Stimulated activated CD4-positive, alpha-beta T cell treated with anti-CD3 and anti-CD28 coated beads, Interleukin-4, amount 100 ng/mL, for 1 hour (primary cell): ENCODE measurements around the gene PAAF1.
"Not testable (repeated sequence)": the region's sequence is repeated elsewhere in the genome, so short reads cannot be mapped to it uniquely, and the experiment has no call there.

ENCODE experiments used
- DNase-seq: peaks from one replicate; pipeline ENCODE4 v3.0.0-alpha.2; 2020

Gene PAAF1

GRCh38 chr11:73876424-73877310, at the start of gene PAAF1, which contains the start of gene COA4:
Gene PAAF1, plus strand, starts transcription at chr11:73876999. Its CDS starts 23 bp downstream, at chr11:73877022.
Gene COA4, minus strand, starts transcription at chr11:73876846. Its CDS starts 3,468 bp downstream, at chr11:73873378.
- DNase-seq = peak; percentile 93

GRCh38 chr11:73830261-73830660, 46.5 kb upstream of the PAAF1 start:
- DNase-seq = no peak

GRCh38 chr11:73833067-73833466, 43.7 kb upstream of the PAAF1 start:
- DNase-seq = no peak

- DNase-seq = no peak
These were observed 38.2 kb upstream of the PAAF1 start for GRCh38 chr11:73838443-73839122.

GRCh38 chr11:73839123-73839457, 37.7 kb upstream of the PAAF1 start:
- no peak for DNase-seq

- no peak for DNase-seq
These were observed 25.6 kb upstream of the PAAF1 start for GRCh38 chr11:73851046-73851764.

- DNase-seq = no peak
These were observed 24.8 kb upstream of the PAAF1 start for GRCh38 chr11:73852049-73852448.

- DNase-seq = no peak
These were observed 22.1 kb upstream of the PAAF1 start for GRCh38 chr11:73854680-73855079.

GRCh38 chr11:73856031-73856567, 20.7 kb upstream of the PAAF1 start:
- DNase-seq = no peak

- DNase-seq = no peak
These were observed 17.1 kb upstream of the PAAF1 start for GRCh38 chr11:73859671-73860070.

- no peak for DNase-seq
These were observed 16.6 kb upstream of the PAAF1 start for GRCh38 chr11:73860202-73860601.

- DNase-seq = no peak
These were observed 13.8 kb upstream of the PAAF1 start for GRCh38 chr11:73862986-73863385.

GRCh38 chr11:73866095-73866579, 10.7 kb upstream of the PAAF1 start:
- DNase-seq = no peak

GRCh38 chr11:73866586-73866996, 10.2 kb upstream of the PAAF1 start:
- DNase-seq = no peak

- DNase-seq = no peak
These were observed 7.4 kb upstream of the PAAF1 start for GRCh38 chr11:73869332-73869949.

- DNase-seq = no peak
These were observed 6.5 kb upstream of the PAAF1 start for GRCh38 chr11:73870261-73870660.

- no peak for DNase-seq
These were observed 3.9 kb upstream of the PAAF1 start for GRCh38 chr11:73872749-73873357.

- no peak for DNase-seq
These were observed 1.4 kb upstream of the PAAF1 start for GRCh38 chr11:73875380-73875779.

- DNase-seq = peak; percentile 10
These were observed 959 bp upstream of the PAAF1 start for GRCh38 chr11:73875840-73876239.

GRCh38 chr11:73878771-73879170, 2.0 kb downstream of the PAAF1 start:
- no peak for DNase-seq

GRCh38 chr11:73880449-73880848, 3.6 kb downstream of the PAAF1 start:
- not testable (repeated sequence) for DNase-seq

- DNase-seq = no peak
These were observed 7.1 kb downstream of the PAAF1 start for GRCh38 chr11:73883856-73884255.
